HAP-1 (cell line): Measurements from ENCODE around the gene CMTM3.
"Not testable (repeated sequence)": the region's sequence is repeated elsewhere in the genome, so short reads cannot be mapped to it uniquely, and the experiment has no call there.

Experiments
- DNase-seq, 2 experiments: peaks; one replicate each; pipeline ENCODE4 v3.0.0-alpha.2; 2016 to 2020; ENCODE audit warnings: low spot score in 2 of 2
- H3K27me3 ChIP-seq: fragments of 250-450 bp; sonication (Bioruptor Pico); 2 replicates; pipeline ENCODE4 v1.5.1; 2020; ENCODE audit warnings: low read depth, mild to moderate bottlenecking, moderate library complexity
- H3K36me3 ChIP-seq: fragments of 250-450 bp; sonication (Bioruptor Pico); replicated peaks from 2 replicates; pipeline ENCODE4 v1.5.1; 2020; ENCODE audit warnings: mild to moderate bottlenecking
- H3K4me1 ChIP-seq: fragments of 250-450 bp; sonication (Bioruptor Pico); 2 replicates; pipeline ENCODE4 v1.5.1; 2020; ENCODE audit warnings: mild to moderate bottlenecking
- H3K4me3 ChIP-seq: fragments of 250-450 bp; sonication (Bioruptor Pico); 2 replicates; pipeline ENCODE4 v1.5.1; 2020; ENCODE audit warnings: mild to moderate bottlenecking, moderate library complexity
- H3K9me3 ChIP-seq: fragments of 250-450 bp; sonication (Bioruptor Pico); 2 replicates; pipeline ENCODE4 v1.5.1; 2020; ENCODE audit warnings: mild to moderate bottlenecking, moderate library complexity
- in situ Hi-C: fragments of 300-500 bp; cut with MboI; formaldehyde crosslinking; loops from 3 replicates; pipeline ENCODE4 v1.14.3; 2020; ENCODE audit warnings: low sequenced_read_pairs, inconsistent platforms, mixed read lengths

Gene CMTM3

GRCh38 chr16:66621973-66622372 is 17.5 kb downstream of the CMTM3 start:
- H3K4me3 ChIP-seq, result no peak overlapping the region
- in situ Hi-C loops, result no loop called here
- H3K4me1 ChIP-seq, result no peaks in the 10 kb centered on the region
- no peaks in the 10 kb centered on the region for H3K27me3 ChIP-seq
- H3K9me3 ChIP-seq, result no peaks in the 10 kb centered on the region
- no peak for DNase-seq
- H3K36me3 ChIP-seq, result peaks cover 52% of the 10 kb centered on the region

- in situ Hi-C loops, result no loop called here
- DNase-seq, result no peak
- no peaks in the 10 kb centered on the region for H3K27me3 ChIP-seq
- no peaks in the 10 kb centered on the region for H3K4me1 ChIP-seq
- H3K9me3 ChIP-seq, result no peaks in the 10 kb centered on the region
- H3K36me3 ChIP-seq, result peaks cover 47% of the 10 kb centered on the region
- H3K4me3 ChIP-seq, result no peak overlapping the region
Observed at GRCh38 chr16:66622863-66623262, 18.4 kb downstream of the CMTM3 start.

GRCh38 chr16:66623755-66624154 is 19.3 kb downstream of the CMTM3 start:
- peaks cover 41% of the 10 kb centered on the region for H3K36me3 ChIP-seq
- in situ Hi-C loops, result no loop called here

GRCh38 chr16:66627611-66628378 is 23.3 kb downstream of the CMTM3 start:
- in situ Hi-C loops, H3K27me3 ChIP-seq, DNase-seq, H3K4me3 ChIP-seq, H3K9me3 ChIP-seq: not testable (repeated sequence)
- peaks cover 15% of the 10 kb centered on the region for H3K36me3 ChIP-seq
- peaks cover 11% of the 10 kb centered on the region for H3K4me1 ChIP-seq

More at GRCh38 chr16:66623755-66624154, 19.3 kb downstream of the CMTM3 start:
- no peak for DNase-seq
- Histone ChIP-seq H3K4me3 (no peak overlapping the region), H3K4me1 (no peaks in the 10 kb centered on the region), H3K9me3 (no peaks in the 10 kb centered on the region), H3K27me3 (no peaks in the 10 kb centered on the region)

GRCh38 chr16:66629856-66630255 is 25.4 kb downstream of the CMTM3 start:
- H3K27me3 ChIP-seq, result no peaks in the 10 kb centered on the region
- in situ Hi-C loops, result no loop called here
- no peaks in the 10 kb centered on the region for H3K9me3 ChIP-seq
- peaks cover 10% of the 10 kb centered on the region for H3K36me3 ChIP-seq
- DNase-seq, result no peak
- no peak overlapping the region for H3K4me3 ChIP-seq
- H3K4me1 ChIP-seq, result peaks cover 11% of the 10 kb centered on the region

- Histone ChIP-seq H3K4me1 (peaks cover 11% of the 10 kb centered on the region), H3K36me3 (peaks cover 12% of the 10 kb centered on the region)
- DNase-seq, H3K9me3 ChIP-seq, H3K27me3 ChIP-seq, H3K4me3 ChIP-seq, in situ Hi-C loops: not testable (repeated sequence)
Observed at GRCh38 chr16:66630561-66631260, 26.2 kb downstream of the CMTM3 start.

GRCh38 chr16:66631558-66631957 is 27.1 kb downstream of the CMTM3 start:
- H3K4me3 ChIP-seq, H3K9me3 ChIP-seq, in situ Hi-C loops, DNase-seq, H3K27me3 ChIP-seq: not testable (repeated sequence)
- Histone ChIP-seq H3K4me1 (peaks cover 11% of the 10 kb centered on the region), H3K36me3 (peaks cover 18% of the 10 kb centered on the region)

- DNase-seq, result no peak
- H3K9me3 ChIP-seq, result no peaks in the 10 kb centered on the region
- H3K4me1 ChIP-seq, result peaks cover 17% of the 10 kb centered on the region
- in situ Hi-C loops, result no loop called here
- no peak overlapping the region for H3K4me3 ChIP-seq
- no peaks in the 10 kb centered on the region for H3K27me3 ChIP-seq
- peaks cover 20% of the 10 kb centered on the region for H3K36me3 ChIP-seq
Observed at GRCh38 chr16:66634527-66635196, 30.2 kb downstream of the CMTM3 start.

- H3K27me3 ChIP-seq, result no peaks in the 10 kb centered on the region
- H3K9me3 ChIP-seq, result no peaks in the 10 kb centered on the region
- peaks cover 21% of the 10 kb centered on the region for H3K4me1 ChIP-seq
- no peak for DNase-seq
- peaks cover 18% of the 10 kb centered on the region for H3K36me3 ChIP-seq
- in situ Hi-C loops, result no loop called here
- no peak overlapping the region for H3K4me3 ChIP-seq
Observed at GRCh38 chr16:66635406-66635805, 30.9 kb downstream of the CMTM3 start.

GRCh38 chr16:66636199-66636598 is 31.7 kb downstream of the CMTM3 start:
- Histone ChIP-seq H3K27me3 (no peaks in the 10 kb centered on the region), H3K4me1 (peaks cover 22% of the 10 kb centered on the region), H3K9me3 (no peaks in the 10 kb centered on the region), H3K36me3 (peaks cover 18% of the 10 kb centered on the region), H3K4me3 (no peak overlapping the region)
- in situ Hi-C loops, result no loop called here
- no peak for DNase-seq

- H3K27me3 ChIP-seq, result no peaks in the 10 kb centered on the region
- peaks cover 10% of the 10 kb centered on the region for H3K36me3 ChIP-seq
- no peak for DNase-seq
- peaks cover 22% of the 10 kb centered on the region for H3K4me1 ChIP-seq
- no peaks in the 10 kb centered on the region for H3K9me3 ChIP-seq
- in situ Hi-C loops, result no loop called here
- no peak overlapping the region for H3K4me3 ChIP-seq
Observed at GRCh38 chr16:66637806-66638205, 33.3 kb downstream of the CMTM3 start.

GRCh38 chr16:66639091-66639885 is 34.8 kb downstream of the CMTM3 start:
- Histone ChIP-seq H3K4me3 (no peak overlapping the region), H3K9me3 (no peaks in the 10 kb centered on the region), H3K4me1 (peaks cover 22% of the 10 kb centered on the region), H3K27me3 (no peaks in the 10 kb centered on the region), H3K36me3 (peaks cover 10% of the 10 kb centered on the region)
- in situ Hi-C loops, result no loop called here
- peak; percentile 78 to 99 for DNase-seq

- peaks cover 7% of the 10 kb centered on the region for H3K36me3 ChIP-seq
- H3K4me1 ChIP-seq, result peaks cover 22% of the 10 kb centered on the region
- in situ Hi-C loops, result no loop called here
- no peaks in the 10 kb centered on the region for H3K9me3 ChIP-seq
- H3K27me3 ChIP-seq, result no peaks in the 10 kb centered on the region
- no peak overlapping the region for H3K4me3 ChIP-seq
- DNase-seq, result no peak
Observed at GRCh38 chr16:66640724-66641314, 36.3 kb downstream of the CMTM3 start.
